Chondrocyte (in vitro differentiated cells): ENCODE data around the gene DNMT3A. TPM values are rescaled to one million over a fixed set of nuclear protein-coding genes. Genes with fewer than 3 reads are reported as not detected.
A peak's percentile ranks its signal among the peaks of the same experiment; 100 is the strongest.
"Not testable (repeated sequence)": the region's sequence is repeated elsewhere in the genome, so short reads cannot be mapped to it uniquely, and the experiment has no call there.

Source experiments
- DNase-seq: peaks from one replicate; pipeline ENCODE4 v3.0.0; 2021; ENCODE audit warnings: mixed read lengths, low spot score
- H3K27ac Mint-ChIP-seq: one replicate; pipeline ENCODE4 v1.8.0; 2021; ENCODE audit warnings: mild to moderate bottlenecking, moderate library complexity, mixed read lengths; ENCODE audit not compliant: unreplicated experiment
- H3K27me3 Mint-ChIP-seq: 2 replicates; pipeline ENCODE4 v1.8.0; 2021; ENCODE audit warnings: low read depth, mixed read lengths
- H3K36me3 Mint-ChIP-seq: 2 replicates; pipeline ENCODE4 v1.8.0; 2021; ENCODE audit warnings: low read depth, mixed read lengths
- H3K4me1 Mint-ChIP-seq: 2 replicates; pipeline ENCODE4 v1.8.0; 2021; ENCODE audit warnings: low read depth, mild to moderate bottlenecking, mixed read lengths
- H3K4me3 Mint-ChIP-seq: one replicate; pipeline ENCODE4 v1.8.0; 2021; ENCODE audit warnings: mild to moderate bottlenecking, moderate library complexity, mixed read lengths; ENCODE audit not compliant: unreplicated experiment
- H3K9me3 Mint-ChIP-seq: 2 replicates; pipeline ENCODE4 v1.8.0; 2021; ENCODE audit warnings: low read depth, mixed read lengths
- total RNA-seq: library from RNA; stranded (reverse); gene quantifications from 3 replicates; pipeline ENCODE4 v1.2.1, GENCODE V29; 2021
- TF ChIP-seq, protein P1 (sequence below): fragments of 200-600 bp; sonication (generic); IDR thresholded peaks from 2 replicates; pipeline ENCODE4 v1.5.0; 2021; ENCODE audit warnings: antibody characterized with exemption, mild to moderate bottlenecking, moderate library complexity

The DNMT3A gene
- total RNA-seq, 1 donor from 2014 or later, result 43.9 TPM

DNA sequence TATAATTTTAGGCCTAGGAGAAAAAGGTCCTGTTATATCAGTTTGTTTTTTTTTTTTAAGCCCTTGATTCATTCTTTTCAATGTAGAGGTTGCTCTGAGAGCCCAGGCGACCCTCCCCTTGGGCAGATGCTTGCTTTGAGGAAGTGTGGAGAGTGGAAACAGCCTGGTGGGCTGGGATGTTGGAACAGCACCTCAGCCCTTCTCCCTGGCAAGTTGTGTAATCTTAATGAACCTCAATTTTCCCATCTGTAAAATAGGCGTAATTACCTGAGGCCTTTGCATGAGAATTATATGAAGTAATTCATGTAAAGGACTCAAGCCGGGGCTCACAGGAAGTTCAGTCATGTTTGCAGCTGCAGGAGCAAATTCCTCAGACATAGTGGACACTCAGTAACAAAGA lies 123.6 kb downstream of the DNMT3A start:
- Mint-ChIP-seq H3K4me3 (no peak overlapping the region), H3K27me3 (no peaks in the 10 kb centered on the region), H3K27ac (no peak overlapping the region), H3K4me1 (peaks cover 4% of the 10 kb centered on the region), H3K36me3 (no peaks in the 10 kb centered on the region), H3K9me3 (no peaks in the 10 kb centered on the region)
- TF ChIP-seq, protein P1, sequence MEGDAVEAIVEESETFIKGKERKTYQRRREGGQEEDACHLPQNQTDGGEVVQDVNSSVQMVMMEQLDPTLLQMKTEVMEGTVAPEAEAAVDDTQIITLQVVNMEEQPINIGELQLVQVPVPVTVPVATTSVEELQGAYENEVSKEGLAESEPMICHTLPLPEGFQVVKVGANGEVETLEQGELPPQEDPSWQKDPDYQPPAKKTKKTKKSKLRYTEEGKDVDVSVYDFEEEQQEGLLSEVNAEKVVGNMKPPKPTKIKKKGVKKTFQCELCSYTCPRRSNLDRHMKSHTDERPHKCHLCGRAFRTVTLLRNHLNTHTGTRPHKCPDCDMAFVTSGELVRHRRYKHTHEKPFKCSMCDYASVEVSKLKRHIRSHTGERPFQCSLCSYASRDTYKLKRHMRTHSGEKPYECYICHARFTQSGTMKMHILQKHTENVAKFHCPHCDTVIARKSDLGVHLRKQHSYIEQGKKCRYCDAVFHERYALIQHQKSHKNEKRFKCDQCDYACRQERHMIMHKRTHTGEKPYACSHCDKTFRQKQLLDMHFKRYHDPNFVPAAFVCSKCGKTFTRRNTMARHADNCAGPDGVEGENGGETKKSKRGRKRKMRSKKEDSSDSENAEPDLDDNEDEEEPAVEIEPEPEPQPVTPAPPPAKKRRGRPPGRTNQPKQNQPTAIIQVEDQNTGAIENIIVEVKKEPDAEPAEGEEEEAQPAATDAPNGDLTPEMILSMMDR, result no peak
- no peak for DNase-seq

DNA sequence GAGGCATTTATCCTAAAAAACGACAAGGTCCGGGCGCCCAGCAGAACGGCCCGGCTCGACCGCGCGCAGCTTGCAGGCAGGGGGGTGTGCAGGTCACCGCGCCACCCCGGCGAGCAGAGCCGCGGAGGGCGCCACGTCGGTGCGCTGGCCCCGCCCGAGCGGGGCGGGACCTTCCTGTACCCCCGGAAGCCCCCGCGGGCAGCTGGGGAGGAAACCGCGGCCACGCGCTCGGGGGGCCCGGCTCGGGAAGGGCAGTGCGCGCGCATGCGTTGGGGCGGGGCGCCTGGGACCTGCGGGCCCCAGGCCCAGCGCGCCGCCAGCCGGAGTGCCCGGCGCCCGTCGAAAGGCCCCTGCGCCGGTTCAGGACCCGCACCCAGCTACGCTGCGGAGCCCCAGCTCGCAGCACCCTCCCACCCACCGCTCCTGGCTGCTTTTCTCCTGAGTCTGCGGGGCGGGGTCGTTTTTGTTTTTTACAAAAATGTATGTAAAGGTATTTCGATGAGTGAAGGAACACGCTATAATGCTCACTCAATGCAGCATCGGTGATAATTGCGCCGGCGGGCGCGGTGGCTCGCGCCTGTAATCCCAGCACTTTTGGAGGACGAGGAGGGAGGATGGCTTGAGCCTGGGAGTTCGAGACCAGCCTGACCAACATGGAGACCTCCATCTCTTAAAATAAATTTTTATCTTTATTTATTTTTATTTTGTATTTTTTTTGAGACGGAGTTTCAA lies 125.6 kb downstream of the DNMT3A start:
- no peak for DNase-seq
- Mint-ChIP-seq H3K4me3 (peak overlapping the region; percentile 60), H3K9me3 (no peaks in the 10 kb centered on the region)

DNA sequence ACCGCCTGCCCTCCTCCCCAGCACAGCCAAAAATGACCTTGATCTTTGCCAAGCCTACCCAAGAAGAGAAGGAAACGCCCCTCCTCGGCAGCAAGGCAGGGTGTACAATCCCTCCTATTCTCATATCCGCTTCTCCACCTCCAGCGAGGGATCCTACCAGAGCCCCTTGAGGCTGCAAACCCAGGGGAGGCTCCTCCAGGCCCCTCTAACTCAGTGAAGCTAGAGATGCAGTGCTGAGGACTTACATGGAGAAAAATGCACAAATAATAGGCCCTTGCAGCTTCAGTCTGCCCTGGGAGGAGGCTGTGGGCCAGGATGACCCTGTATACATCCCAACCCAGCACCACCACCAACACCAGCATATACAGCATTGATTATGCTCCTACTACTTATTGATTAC lies 126.5 kb downstream of the DNMT3A start:
- no peaks in the 10 kb centered on the region for H3K27me3 Mint-ChIP-seq
- H3K36me3 Mint-ChIP-seq, result no peaks in the 10 kb centered on the region
- no peak for DNase-seq
- peak overlapping the region; percentile 55 for H3K4me3 Mint-ChIP-seq
- H3K4me1 Mint-ChIP-seq, result peaks cover 4% of the 10 kb centered on the region
- no peak overlapping the region for H3K27ac Mint-ChIP-seq
- TF ChIP-seq, protein P1, result no peak
- H3K9me3 Mint-ChIP-seq, result no peaks in the 10 kb centered on the region

More for the DNA sequence above, 125.6 kb downstream of the DNMT3A start:
- Mint-ChIP-seq H3K4me1 (peaks cover 4% of the 10 kb centered on the region), H3K27me3 (no peaks in the 10 kb centered on the region), H3K27ac (no peak overlapping the region), H3K36me3 (no peaks in the 10 kb centered on the region)
- TF ChIP-seq, protein P1, result no peak

GRCh38 chr2:25213229-25213628 lies 128.5 kb downstream of the DNMT3A start:
- Mint-ChIP-seq H3K27me3 (no peaks in the 10 kb centered on the region), H3K4me1 (peaks cover 4% of the 10 kb centered on the region), H3K27ac (no peak overlapping the region), H3K36me3 (no peaks in the 10 kb centered on the region), H3K4me3 (no peak overlapping the region), H3K9me3 (no peaks in the 10 kb centered on the region)
- TF ChIP-seq, protein P1, result no peak
- DNase-seq, result no peak

DNA sequence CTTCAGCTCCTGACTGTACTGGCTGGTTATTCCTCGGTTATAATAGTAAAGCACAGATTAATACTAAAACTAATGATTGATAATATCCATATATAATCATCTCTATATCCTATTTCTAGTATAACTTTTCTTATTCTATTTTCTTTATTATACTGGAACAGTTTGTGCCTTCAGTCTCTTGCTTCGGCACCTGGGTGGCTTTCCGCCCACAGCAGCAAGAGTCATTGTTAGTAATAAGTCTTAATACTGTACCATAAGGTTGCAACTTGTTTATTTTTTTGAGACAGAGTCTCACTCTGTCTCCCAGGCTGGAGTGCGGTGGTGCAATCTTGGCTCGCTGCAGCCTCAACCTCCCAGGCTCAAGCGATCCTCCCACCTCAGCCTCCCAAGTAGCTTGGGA lies 130.8 kb downstream of the DNMT3A start:
- not testable (repeated sequence) for H3K27me3 Mint-ChIP-seq, H3K4me3 Mint-ChIP-seq, DNase-seq, H3K4me1 Mint-ChIP-seq, H3K9me3 Mint-ChIP-seq, H3K27ac Mint-ChIP-seq, H3K36me3 Mint-ChIP-seq

GRCh38 chr2:25207078-25207545 lies 134.6 kb downstream of the DNMT3A start:
- TF ChIP-seq, protein P1, result no peak
- H3K27ac Mint-ChIP-seq, result no peak overlapping the region
- no peaks in the 10 kb centered on the region for H3K27me3 Mint-ChIP-seq
- no peak for DNase-seq
- no peak overlapping the region for H3K4me3 Mint-ChIP-seq
- no peaks in the 10 kb centered on the region for H3K36me3 Mint-ChIP-seq
- no peaks in the 10 kb centered on the region for H3K9me3 Mint-ChIP-seq
- H3K4me1 Mint-ChIP-seq, result no peaks in the 10 kb centered on the region
